WTC11 (cell line): ENCODE results near the gene NEMP1. TPM values are rescaled to one million over a fixed set of nuclear protein-coding genes. Genes with fewer than 3 reads are reported as not detected.

Source experiments
- ATAC-seq: fragments of 200-7000 bp; cut with Tn5 transposase; 2 replicates; pipeline ENCODE4 v1.10.0; 2021; ENCODE audit warnings: mild to moderate bottlenecking, moderate library complexity
- CTCF ChIA-PET: fragments of 300-600 bp; sonication (Branson Sonifier 250); formaldehyde crosslinking; loops from one replicate; lab custom pipeline; 2021; ENCODE audit warnings: antibody characterized with exemption; lab: Charles Lee
- POLR2A ChIA-PET: fragments of 350-600 bp; sonication (Branson Sonifier 250); formaldehyde crosslinking; loops from one replicate; lab custom pipeline; 2021; ENCODE audit warnings: antibody characterized with exemption; lab: Charles Lee
- DNase-seq: peaks from one replicate; pipeline ENCODE4 v3.0.0; 2021; ENCODE audit warnings: low spot score
- H3K27ac Mint-ChIP-seq: 2 replicates; pipeline ENCODE4 v1.8.0; 2021; ENCODE audit warnings: mixed read lengths
- H3K27me3 Mint-ChIP-seq: 2 replicates; pipeline ENCODE4 v1.8.0; 2021; ENCODE audit warnings: low read depth, mild to moderate bottlenecking, moderate library complexity, mixed read lengths
- H3K36me3 Mint-ChIP-seq: 2 replicates; pipeline ENCODE4 v1.8.0; 2021; ENCODE audit warnings: mixed read lengths
- H3K4me1 Mint-ChIP-seq: 2 replicates; pipeline ENCODE4 v1.8.0; 2022; ENCODE audit warnings: mixed read lengths
- H3K4me3 Mint-ChIP-seq: 2 replicates; pipeline ENCODE4 v1.8.0; 2021; ENCODE audit warnings: mild to moderate bottlenecking, moderate library complexity, mixed read lengths
- H3K9me3 Mint-ChIP-seq: 2 replicates; pipeline ENCODE4 v1.8.0; 2021; ENCODE audit warnings: mixed read lengths
- ATF1 ChIP-seq: sonication (generic); formaldehyde crosslinking; IDR thresholded peaks from 2 replicates; pipeline ENCODE4 v1.8.1; 2023; ENCODE audit warnings: mild to moderate bottlenecking, moderate library complexity, missing genetic modification reagents
- ATF2 ChIP-seq: sonication (generic); formaldehyde crosslinking; IDR thresholded peaks from 2 replicates; pipeline ENCODE4 v1.8.1; 2022; ENCODE audit warnings: low read depth, missing genetic modification reagents, borderline replicate concordance
- CTCF ChIP-seq: fragments of 200-600 bp; IDR thresholded peaks from 2 replicates; pipeline ENCODE4 v1.8.0; 2022; ENCODE audit warnings: antibody characterized with exemption
- E2F1 ChIP-seq: sonication (generic); formaldehyde crosslinking; IDR thresholded peaks from 2 replicates; pipeline ENCODE4 v1.8.0; 2022; ENCODE audit warnings: mild to moderate bottlenecking, missing genetic modification reagents
- E2F5 ChIP-seq: sonication (generic); formaldehyde crosslinking; IDR thresholded peaks from 2 replicates; pipeline ENCODE4 v1.8.1; 2022; ENCODE audit warnings: mild to moderate bottlenecking, moderate library complexity, missing genetic modification reagents
- ELF4 ChIP-seq: sonication (generic); formaldehyde crosslinking; IDR thresholded peaks from 2 replicates; pipeline ENCODE4 v1.8.1; 2022; ENCODE audit warnings: low read depth, mild to moderate bottlenecking, moderate library complexity, missing genetic modification reagents
- HMGA2 ChIP-seq: fragments of 250-450 bp; sonication (Bioruptor Pico); IDR thresholded peaks from 2 replicates; pipeline ENCODE4 v1.4.0; 2021; ENCODE audit warnings: mild to moderate bottlenecking, moderate library complexity
- JAZF1 ChIP-seq: fragments of 250-450 bp; sonication (Bioruptor Pico); IDR thresholded peaks from 2 replicates; pipeline ENCODE4 v1.9.0; 2021; ENCODE audit warnings: moderate library complexity, mild to moderate bottlenecking, inconsistent platforms
- KAT7 ChIP-seq: sonication (generic); formaldehyde crosslinking; IDR thresholded peaks from 2 replicates; pipeline ENCODE4 v1.8.1; 2023; ENCODE audit warnings: missing genetic modification reagents, mild to moderate bottlenecking, borderline replicate concordance
- PRDM15 ChIP-seq: sonication (generic); formaldehyde crosslinking; IDR thresholded peaks from 2 replicates; pipeline ENCODE4 v1.8.0; 2022; ENCODE audit warnings: missing genetic modification reagents
- SMAD4 ChIP-seq: sonication (generic); formaldehyde crosslinking; IDR thresholded peaks from 2 replicates; pipeline ENCODE4 v1.8.0; 2022; ENCODE audit warnings: mild to moderate bottlenecking, missing genetic modification reagents
- SOX15 ChIP-seq: fragments of 250-450 bp; sonication (Bioruptor Pico); IDR thresholded peaks from 2 replicates; pipeline ENCODE4 v1.9.0; 2021; ENCODE audit warnings: mild to moderate bottlenecking
- TCF7 ChIP-seq: sonication (generic); formaldehyde crosslinking; IDR thresholded peaks from 2 replicates; pipeline ENCODE4 v1.8.0; 2022; ENCODE audit warnings: mild to moderate bottlenecking, low read depth, missing genetic modification reagents, moderate library complexity
- TP53 ChIP-seq: sonication (generic); formaldehyde crosslinking; IDR thresholded peaks from 2 replicates; pipeline ENCODE4 v1.8.1; 2023; ENCODE audit warnings: mild to moderate bottlenecking, missing genetic modification reagents
- ZNF263 ChIP-seq: sonication (generic); formaldehyde crosslinking; IDR thresholded peaks from 2 replicates; pipeline ENCODE4 v1.8.1; 2022; ENCODE audit warnings: low read depth, mild to moderate bottlenecking, moderate library complexity, missing genetic modification reagents
- ZNF317 ChIP-seq: sonication (generic); formaldehyde crosslinking; IDR thresholded peaks from 2 replicates; pipeline ENCODE4 v1.8.1; 2023; ENCODE audit warnings: low read depth, mild to moderate bottlenecking, moderate library complexity, missing genetic modification reagents, borderline replicate concordance
- ZNF396 ChIP-seq: fragments of 250-450 bp; sonication (Bioruptor Pico); IDR thresholded peaks from 2 replicates; pipeline ENCODE4 v1.8.0; 2021; ENCODE audit warnings: mild to moderate bottlenecking, moderate library complexity, borderline replicate concordance
- ZNF425 ChIP-seq: fragments of 250-450 bp; sonication (Bioruptor Pico); conservative IDR thresholded peaks from 2 replicates; pipeline ENCODE4 v1.9.0; 2021; ENCODE audit warnings: mild to moderate bottlenecking
- ZNF512 ChIP-seq: sonication (generic); formaldehyde crosslinking; IDR thresholded peaks from 2 replicates; pipeline ENCODE4 v1.8.1; 2022; ENCODE audit warnings: missing genetic modification reagents, borderline replicate concordance
- ZNF532 ChIP-seq: fragments of 250-450 bp; sonication (Bioruptor Pico); IDR thresholded peaks from 2 replicates; pipeline ENCODE4 v1.9.0; 2021; ENCODE audit warnings: mild to moderate bottlenecking, borderline replicate concordance
- total RNA-seq: library from RNA; stranded (reverse); gene quantifications from 3 replicates; pipeline ENCODE4 v1.2.3, GENCODE V29; 2021

Gene NEMP1
- total RNA-seq, 1 experiment from 2014 or later: 41.9 TPM

- TF ChIP-seq KAT7 (CRISPR knock-in tag): no peak
- TF ChIP-seq ZNF532 (CRISPR knock-in tag): no peak
- TF ChIP-seq E2F1 (CRISPR knock-in tag): no peak
- no peak for TF ChIP-seq ZNF317 (CRISPR knock-in tag)
- no peak for TF ChIP-seq ZNF512
- TF ChIP-seq SOX15 (CRISPR knock-in tag): no peak
- no peak for TF ChIP-seq ATF1 (CRISPR knock-in tag)
- no peak for TF ChIP-seq CTCF
- TF ChIP-seq ZNF263 (CRISPR knock-in tag): no peak
- TF ChIP-seq ZNF425: no peak
- no peak for TF ChIP-seq E2F5
- TF ChIP-seq TCF7 (CRISPR knock-in tag): no peak
- TF ChIP-seq HMGA2: no peak
- no peak for TF ChIP-seq ZNF396 (CRISPR knock-in tag)
- no peak for TF ChIP-seq TP53
- no peak for TF ChIP-seq PRDM15
- TF ChIP-seq SMAD4 (CRISPR knock-in tag): no peak
- TF ChIP-seq ATF2 (CRISPR knock-in tag): no peak
- TF ChIP-seq ELF4 (CRISPR knock-in tag): no peak
- no peak for TF ChIP-seq JAZF1 (CRISPR knock-in tag)
Measured at GRCh38 chr12:57072661-57073060, 5.9 kb downstream of the NEMP1 start.

More at GRCh38 chr12:57072661-57073060, 5.9 kb downstream of the NEMP1 start:
- Mint-ChIP-seq H3K4me3 (no peak overlapping the region), H3K9me3 (no peaks in the 10 kb centered on the region), H3K4me1 (no peaks in the 10 kb centered on the region), H3K27me3 (no peaks in the 10 kb centered on the region), H3K36me3 (peaks cover 48% of the 10 kb centered on the region), H3K27ac (no peak overlapping the region)
- no peak for DNase-seq
- ChIA-PET CTCF (interaction anchor here (2.0 to 7.7 kb wide), 2 partner anchors 38 to 52 kb away, joined by 5 to 270 read pairs; partner anchors contain the start of gene STAT6), POLR2A (no interaction called here)
- ATAC-seq: no peak
